ENCODE measurements around the gene CDH23.
A peak's percentile ranks its signal among the peaks of the same experiment; 100 is the strongest.
"Not testable (repeated sequence)": the region's sequence is repeated elsewhere in the genome, so short reads cannot be mapped to it uniquely, and the experiment has no call there.

CDH23 gene

DNA sequence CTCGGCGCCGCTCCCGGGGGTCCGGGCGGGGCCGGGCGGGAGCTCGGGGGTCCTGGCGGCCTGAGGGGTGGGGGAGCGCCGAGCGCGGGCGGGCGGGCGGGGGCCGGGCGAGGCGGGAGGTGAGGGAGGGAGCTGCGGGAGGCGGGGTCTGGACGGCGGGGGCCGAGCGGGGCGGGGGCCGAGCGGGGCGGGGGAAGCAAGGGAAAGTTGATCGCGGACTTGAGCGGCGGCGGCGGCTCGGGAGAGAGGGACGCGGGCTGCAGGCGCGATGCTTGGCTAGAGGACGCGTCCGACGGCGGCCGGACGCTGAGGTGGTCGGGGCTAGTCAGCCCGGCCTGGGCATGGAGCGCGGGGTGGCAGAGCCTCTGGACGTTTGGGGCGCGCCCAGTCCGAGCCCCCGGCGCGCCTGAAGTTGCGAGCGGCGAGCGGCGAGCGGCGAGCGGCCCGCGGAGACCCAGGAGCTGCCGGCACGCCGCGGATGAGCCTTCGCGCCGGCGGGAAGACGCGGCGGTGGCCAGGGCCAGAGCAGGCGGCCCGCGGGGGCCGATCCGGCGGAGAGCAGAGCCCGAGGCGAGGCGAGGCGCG lies at the start of gene CDH23:
CDH23 (plus strand) TSS at position 210 of the 585 bp plus-strand sequence. CDS start 42,912 bp downstream, outside the sequence.
- DNase-seq = peak; percentile 68

GRCh38 chr10:71347587-71348395 lies 48.9 kb upstream of the CDH23 start:
- DNase-seq = no peak

DNA sequence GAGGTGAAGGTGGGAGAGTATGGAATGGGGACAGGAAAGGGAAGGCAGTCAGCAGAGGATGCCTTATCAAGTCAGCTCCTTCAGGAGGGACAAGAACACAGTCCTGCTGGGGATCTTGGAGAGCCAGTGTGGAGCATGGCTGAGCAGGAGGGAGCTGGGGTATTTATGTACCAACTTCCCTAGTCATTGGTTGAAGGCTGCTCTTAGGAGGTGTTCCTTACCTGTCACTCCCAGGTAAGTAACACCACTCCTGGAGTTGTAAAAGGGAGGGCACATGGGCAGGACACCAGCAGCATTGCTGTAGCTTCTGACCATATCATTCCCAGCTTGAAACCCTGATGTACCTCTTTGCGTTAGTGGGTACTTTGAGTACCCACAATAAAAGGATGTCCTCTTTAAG lies 47.9 kb upstream of the CDH23 start:
- no peak for DNase-seq

DNA sequence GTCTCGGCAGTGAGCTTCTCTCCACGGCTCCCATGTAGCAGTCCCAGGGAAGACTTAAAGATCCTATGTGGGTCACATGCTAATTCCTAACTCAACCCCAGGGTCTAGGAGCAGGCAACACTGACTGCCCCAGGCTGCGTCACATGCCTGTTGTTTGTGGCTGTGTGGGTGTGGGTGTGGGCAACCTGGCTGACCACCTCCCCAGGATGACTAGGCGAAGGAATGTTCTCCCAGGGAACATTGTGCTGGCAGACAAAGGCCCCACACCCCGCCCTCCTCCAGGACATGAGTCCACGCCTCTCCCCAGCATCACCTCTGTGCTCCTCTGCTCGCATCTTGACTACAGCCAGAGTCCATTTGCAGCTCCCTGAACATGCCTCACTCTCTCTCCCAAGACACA lies 47.3 kb upstream of the CDH23 start:
- DNase-seq = no peak

DNA sequence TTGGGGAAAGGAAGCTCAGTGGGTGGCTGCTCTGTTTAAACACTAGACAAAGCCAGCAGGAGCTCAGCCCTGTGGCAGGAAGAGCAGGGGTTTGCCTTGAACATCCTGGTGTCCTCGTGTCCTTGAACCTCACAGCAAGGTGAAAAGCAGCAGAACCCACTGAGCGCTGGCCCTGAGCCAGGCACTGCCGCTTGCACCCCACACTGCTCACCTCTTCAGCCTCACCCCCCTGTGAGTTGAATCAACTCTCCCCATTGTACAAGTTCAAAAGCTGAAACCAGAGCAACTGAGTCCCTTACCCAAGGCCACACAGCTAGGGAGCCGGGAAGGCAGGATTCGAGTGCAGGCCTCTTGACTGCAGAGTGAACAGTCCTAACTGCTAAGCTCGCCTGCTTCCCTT lies 45.6 kb upstream of the CDH23 start:
- DNase-seq = no peak

DNA sequence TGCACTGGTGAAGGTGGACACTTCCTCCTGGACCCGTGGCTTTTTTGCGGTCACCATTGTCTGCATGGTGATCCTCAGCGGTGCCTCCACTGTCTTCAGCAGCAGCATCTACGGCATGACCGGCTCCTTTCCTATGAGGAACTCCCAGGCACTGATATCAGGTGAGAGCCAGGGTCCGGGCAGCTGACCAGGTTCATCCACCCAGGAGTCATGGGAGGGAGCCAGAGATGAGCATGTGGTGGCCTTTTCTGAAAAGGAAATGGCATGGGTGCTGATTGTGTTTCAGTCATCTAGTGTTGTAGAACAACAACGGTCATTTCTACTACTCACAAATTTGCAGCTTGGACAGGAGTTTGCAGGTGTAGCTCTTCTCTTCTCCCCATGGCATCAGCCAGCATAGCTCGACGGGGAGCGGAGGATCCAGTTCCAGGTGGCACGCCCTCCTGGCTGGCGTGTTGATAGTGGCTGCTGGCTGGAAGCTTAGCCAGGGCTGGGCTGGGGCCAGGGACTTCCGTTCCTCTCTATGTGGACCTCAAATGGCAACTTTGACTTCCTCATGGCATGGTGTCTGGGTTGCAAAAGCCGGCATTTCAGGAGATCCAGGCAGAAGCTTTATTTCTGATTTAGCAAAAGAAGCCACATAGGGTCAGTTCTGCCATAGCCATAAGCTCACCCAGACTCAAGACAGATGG lies 44.9 kb upstream of the CDH23 start:
- no peak for DNase-seq

DNA sequence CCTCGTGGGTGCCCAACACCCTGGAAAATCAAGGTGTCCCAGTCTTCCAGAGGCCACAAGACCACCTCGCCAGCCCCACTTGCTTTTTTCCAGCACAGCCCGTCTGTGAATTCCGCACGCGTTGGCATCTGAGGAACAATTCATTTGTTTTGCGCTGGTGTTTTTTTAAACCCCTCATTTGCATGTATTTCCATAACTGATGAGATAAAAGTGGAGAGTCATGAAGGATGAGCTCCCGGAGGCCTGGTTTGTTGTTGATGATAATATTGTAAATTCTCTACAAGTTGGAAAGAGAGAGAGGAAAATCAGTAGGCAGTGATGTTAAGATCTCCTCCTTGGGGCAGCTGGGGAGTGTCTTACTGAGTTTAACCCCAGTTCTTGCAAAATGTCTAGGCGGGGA lies 43.1 kb upstream of the CDH23 start:
- no peak for DNase-seq

DNA sequence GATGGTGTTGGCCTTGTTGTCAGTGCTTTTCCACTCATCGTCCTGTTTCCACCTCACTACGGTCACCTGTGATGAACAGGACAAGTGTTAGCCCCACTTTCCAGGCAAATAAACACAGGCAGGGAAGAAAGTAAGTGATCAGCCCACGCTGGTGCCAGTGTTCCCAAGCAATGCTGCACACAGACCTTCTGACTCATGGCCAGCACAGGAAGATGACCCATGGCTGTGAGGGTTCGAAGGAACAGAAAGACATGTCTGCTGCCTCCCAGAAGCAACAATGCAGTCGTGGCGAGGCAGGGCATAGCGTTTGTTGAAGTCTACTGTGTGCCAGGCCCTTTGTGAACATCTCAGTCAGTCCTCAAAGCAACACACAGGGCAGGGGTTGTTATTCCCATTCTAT lies 41.9 kb upstream of the CDH23 start:
- DNase-seq = no peak

- no peak for DNase-seq
Measured at GRCh38 chr10:71355886-71356285, 40.8 kb upstream of the CDH23 start.

DNA sequence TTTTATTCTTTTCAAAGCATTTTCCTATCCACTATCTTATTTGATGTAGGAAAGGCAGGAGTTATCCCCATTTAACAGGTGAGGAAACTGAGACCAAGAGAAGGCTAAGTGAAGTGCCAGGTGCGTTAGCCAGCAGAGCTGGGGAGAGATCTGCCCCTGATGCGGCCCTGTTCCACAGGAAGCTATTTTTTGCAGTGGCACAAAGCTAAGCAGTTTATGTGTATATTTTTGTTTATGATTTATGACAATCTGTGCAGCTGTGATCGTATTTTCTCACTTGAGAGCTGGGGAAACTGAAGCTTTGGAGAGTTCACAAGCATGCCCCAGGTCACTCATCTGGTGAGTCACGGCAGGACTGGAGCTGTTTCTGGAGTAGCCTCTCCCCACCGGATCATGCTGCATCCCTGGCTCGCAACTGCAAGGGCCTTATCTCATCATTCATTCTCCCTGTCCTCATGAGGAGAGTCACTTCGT lies 38.9 kb upstream of the CDH23 start:
- no peak for DNase-seq

GRCh38 chr10:71358277-71358676 lies 38.4 kb upstream of the CDH23 start:
- no peak for DNase-seq

DNA sequence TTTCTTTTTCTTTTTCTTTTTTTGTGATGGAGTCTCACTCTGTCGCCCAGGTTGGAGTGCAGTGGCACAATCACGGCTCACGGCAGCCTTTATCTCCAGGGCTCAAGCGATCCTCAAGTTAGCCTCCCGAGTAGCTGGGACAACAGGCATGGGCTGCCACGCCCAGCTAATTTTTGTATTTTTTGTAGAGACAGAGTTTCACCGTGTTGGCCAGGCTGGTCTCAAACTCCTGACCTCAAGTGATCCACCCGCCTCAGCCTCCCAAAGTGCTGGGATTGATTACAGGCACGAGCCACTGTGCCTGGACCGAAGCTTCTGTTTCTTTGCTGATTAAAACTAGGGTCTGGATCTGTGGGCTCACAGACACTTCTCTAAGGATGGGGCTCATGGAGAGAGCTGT lies 37.8 kb upstream of the CDH23 start:
- not testable (repeated sequence) for DNase-seq

DNA sequence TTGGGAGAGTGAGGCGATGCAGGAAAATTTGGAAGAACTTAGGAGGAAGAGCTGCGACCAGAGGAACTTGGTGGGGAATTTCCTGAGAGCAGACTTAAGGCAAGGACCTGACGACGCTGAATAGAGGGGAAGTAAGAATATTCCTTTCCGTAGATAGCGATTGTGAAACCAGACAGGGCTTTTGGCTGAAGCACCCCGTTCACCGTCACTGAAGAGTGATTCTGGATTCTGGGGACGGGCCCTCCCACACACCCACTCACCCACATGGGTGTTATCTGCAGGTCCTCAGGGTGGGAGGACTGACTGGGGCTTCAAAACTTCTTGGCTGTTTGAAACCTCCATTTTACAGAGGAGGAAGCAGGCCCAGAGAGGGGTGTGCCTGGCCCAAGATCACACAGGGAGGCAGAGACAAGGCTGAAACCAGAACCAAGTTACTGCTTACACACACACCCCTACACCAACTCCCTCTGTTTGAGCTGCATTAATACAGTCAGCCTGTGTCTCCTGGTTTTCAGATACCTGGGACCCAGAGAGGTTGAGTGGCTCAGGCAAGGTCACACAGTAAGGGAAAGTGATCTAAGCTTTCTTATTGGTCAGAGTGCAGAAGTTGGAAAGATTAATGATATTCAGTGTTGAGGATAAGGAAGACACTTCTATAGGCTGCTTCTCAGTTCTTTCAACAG lies 37.2 kb upstream of the CDH23 start:
- no peak for DNase-seq

DNA sequence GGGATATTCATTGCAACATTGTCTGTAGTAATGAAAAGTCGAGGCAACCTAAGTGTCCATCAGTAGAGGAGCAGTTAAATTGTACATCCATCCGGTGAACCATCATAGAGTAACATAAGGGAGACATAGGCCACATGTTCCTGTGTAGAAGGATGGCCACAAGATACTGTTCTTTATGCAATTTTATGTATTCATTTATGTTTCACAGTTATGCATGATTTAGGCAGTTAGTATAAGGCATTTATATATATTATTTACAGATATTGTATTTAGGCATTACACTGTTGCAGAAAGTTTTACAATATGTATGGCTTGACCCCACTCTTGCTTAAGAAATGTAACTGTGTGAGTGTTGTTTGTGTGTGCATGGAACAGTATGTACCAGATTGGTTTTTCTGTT lies 36.0 kb upstream of the CDH23 start:
- no peak for DNase-seq

DNA sequence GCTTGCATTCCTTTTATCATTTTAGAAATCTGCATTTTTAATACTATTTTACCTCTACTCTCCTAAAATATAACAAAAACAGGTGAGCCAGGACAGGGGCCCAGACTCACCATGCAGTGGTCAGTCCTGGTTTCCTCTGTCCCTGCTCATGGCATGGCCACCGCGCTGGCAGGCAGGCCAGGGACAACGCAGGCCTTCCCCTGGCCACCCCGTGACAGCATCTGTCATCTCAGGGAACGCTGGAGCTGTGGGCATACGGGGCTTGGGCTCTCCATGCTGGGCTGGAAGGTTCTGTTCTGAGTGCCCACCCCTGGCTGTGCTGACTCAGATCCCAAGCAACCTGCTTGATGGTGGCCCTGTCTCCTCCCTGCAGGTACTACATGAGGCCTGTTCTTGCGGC lies 35.1 kb upstream of the CDH23 start:
- no peak for DNase-seq

DNA sequence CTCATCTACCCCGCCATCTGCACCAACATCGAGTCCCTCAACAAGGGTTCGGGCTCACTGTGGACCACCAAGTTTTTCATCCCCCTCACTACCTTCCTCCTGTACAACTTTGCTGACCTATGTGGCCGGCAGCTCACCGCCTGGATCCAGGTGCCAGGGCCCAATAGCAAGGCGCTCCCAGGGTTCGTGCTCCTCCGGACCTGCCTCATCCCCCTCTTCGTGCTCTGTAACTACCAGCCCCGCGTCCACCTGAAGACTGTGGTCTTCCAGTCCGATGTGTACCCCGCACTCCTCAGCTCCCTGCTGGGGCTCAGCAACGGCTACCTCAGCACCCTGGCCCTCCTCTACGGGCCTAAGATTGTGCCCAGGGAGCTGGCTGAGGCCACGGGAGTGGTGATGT lies 34.6 kb upstream of the CDH23 start:
- DNase-seq = no peak

GRCh38 chr10:71363936-71364335 lies 32.8 kb upstream of the CDH23 start:
- DNase-seq = no peak

DNA sequence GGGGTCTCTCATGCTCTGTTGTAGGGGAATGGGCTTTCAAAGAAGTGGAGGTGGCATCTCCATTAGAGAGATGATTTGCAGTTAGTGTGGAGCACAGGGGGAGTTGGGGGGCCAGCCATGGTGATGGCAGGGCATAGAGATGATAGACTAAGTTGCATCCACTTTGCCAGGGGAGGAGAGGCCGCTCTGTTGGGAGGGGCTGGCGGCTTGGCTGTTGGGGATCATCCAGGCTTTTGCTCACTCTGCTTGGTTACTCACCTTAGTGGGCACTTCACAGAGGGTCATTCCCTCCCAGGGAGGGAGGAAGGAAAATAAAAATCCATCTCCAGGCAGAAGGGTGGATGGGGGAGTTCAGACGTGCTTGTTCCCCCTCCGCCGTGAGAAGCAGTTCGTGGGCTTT lies 31.4 kb upstream of the CDH23 start:
- no peak for DNase-seq

DNA sequence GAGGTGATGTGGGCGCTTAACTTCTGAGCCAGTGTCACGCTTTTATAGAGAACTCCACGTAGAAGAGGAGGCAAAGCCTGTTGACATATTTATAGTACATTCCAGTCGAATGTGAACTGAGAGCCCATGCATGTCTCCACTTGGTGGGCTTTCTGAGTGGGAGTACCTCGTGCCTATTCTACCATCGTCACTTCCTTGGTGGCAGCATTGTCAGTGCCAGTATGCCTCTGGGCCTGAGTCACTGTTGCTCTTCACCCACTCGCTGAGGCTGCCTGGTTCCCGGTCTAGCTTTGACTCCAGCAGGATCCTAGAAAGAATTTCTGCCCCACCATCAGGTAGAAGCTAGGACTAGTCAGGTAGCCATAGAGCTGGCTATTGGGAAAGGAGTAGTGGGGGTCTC lies 30.0 kb upstream of the CDH23 start:
- no peak for DNase-seq

DNA sequence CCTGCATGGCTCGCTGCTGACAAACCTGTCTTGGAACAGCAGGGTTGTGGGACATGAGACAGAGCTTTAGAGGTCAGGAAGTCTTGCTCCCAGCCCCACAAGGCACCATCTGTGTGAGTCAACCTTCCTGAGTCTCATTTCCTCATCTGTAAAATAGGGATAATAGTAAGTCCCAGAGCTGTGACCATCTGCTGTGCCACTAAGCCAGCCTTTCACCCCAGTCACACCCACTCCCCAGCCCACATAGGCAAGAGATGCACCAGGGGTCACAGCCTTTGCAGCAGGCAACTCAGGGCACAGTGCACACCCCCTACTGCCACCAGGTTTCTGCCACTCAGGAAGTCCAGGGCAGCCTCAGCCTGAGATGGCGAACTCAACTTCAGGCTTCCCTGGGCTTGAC lies 29.4 kb upstream of the CDH23 start:
- no peak for DNase-seq

GRCh38 chr10:71368176-71368575 lies 28.5 kb upstream of the CDH23 start:
- DNase-seq = no peak

GRCh38 chr10:71368643-71369042 lies 28.1 kb upstream of the CDH23 start:
- no peak for DNase-seq

- no peak for DNase-seq
Measured at GRCh38 chr10:71369602-71370001, 27.1 kb upstream of the CDH23 start.

DNA sequence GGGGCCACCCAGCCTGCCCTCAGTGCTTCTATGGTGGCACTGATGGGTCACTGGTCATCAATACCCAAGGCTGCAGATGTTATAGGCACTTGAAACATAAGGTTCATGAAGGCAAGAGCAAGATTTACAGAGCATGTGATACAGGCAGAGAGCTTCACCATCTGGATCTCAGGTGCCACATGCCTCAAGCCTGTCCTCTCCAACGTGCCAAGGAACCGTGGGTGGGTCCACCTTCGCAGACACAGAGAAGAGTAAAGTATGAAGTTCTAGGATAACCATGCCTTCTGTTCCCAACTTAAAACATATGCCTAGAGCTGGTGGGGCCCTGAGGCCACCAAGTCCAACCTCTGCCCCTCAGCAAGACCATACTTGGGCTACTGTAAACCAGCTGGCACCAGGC lies 26.7 kb upstream of the CDH23 start:
- DNase-seq = no peak
